Amniotic epithelial cell (primary cell): ENCODE data around the gene PAX7.

Experiments
- DNase-seq: peaks from one replicate; pipeline ENCODE4 v3.0.0-alpha.2; 2010; ENCODE audit warnings: low read depth

PAX7 gene

DNA sequence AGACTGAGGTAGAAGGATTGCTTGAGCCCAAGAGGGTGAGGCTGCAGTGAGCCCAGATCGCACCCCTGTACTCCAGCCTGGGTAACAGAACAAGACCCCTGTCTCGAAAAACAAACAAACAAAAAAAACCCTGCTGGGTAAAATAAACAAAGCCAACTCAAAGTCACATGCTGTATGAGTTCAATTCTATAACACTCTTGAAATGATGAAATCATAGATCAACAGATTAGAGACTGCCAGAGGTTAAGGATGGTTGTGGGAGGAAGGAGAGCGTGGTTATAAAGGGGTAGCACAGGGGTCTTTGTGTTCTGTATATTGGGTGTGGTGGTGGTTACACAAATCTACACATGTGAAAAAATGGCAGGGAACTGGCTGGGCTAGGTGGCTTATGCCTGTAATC is 166.3 kb downstream of the PAX7 start:
- DNase-seq: no peak
